GM08714 (cell line): Measurements from ENCODE around the gene SUPV3L1.
A peak's percentile ranks its signal among the peaks of the same experiment; 100 is the strongest.
"Not testable (repeated sequence)": the region's sequence is repeated elsewhere in the genome, so short reads cannot be mapped to it uniquely, and the experiment has no call there.

Experiments
- H3K4me3 ChIP-seq: fragments of 200-500 bp; sonication (Bioruptor generic); 2 replicates; pipeline ENCODE4 v1.5.1; 2014; ENCODE audit warnings: mild to moderate bottlenecking, low read length, inconsistent platforms
- ZNF274 ChIP-seq: IDR thresholded peaks from 2 replicates; pipeline ENCODE4 v1.6.1; 2012; ENCODE audit warnings: mild to moderate bottlenecking, low read depth, low read length

Gene SUPV3L1

GRCh38 chr10:69179743-69180524 is at the start of gene SUPV3L1:
Gene SUPV3L1, plus strand, starts transcription at chr10:69180234. Its CDS starts 58 bp downstream, at chr10:69180292.
- TF ChIP-seq ZNF274 = no peak
- peak within 1 kb of the TSS; percentile 90 for H3K4me3 ChIP-seq

DNA sequence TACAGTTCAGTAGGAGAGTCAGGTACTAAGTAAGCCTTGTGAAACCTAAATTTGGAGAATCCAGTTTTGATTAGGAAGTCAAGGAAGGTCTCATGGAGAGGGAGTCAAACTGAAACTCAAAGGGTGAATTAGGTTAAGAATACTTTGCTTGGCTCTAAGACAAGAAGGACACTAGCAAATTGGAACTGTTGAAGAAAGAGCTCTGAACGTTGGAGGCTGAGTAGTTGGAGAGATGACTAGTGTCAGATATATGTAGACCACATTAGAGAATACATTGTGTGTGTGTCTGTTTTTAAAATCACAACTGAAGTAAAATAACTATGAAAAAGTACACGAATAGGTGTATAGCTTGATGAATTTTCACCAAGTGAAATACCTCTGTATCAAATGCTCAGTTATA is 49.8 kb upstream of the SUPV3L1 start:
- no peak for TF ChIP-seq ZNF274
- H3K4me3 ChIP-seq = no peak overlapping the region

DNA sequence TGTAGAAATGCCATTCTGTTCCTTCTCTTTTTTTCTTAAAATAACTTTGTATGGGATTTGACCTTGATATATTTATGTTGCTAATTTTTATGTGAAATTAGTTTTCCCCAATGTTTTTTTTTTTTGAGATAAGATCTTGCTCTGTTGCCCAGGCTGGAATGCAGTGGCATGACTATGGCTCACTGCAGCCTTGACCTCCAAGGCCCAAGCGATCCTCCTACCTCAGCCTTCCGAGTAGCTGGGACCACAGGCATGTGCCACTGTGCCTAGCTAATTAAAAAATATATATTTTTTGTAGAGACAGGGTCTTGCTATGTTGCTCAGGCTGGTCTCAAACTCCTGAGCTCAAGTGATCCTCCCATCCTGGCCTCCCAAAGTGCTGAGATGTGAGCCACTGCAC is 40.1 kb upstream of the SUPV3L1 start:
- no peak overlapping the region for H3K4me3 ChIP-seq
- TF ChIP-seq ZNF274 = no peak

DNA sequence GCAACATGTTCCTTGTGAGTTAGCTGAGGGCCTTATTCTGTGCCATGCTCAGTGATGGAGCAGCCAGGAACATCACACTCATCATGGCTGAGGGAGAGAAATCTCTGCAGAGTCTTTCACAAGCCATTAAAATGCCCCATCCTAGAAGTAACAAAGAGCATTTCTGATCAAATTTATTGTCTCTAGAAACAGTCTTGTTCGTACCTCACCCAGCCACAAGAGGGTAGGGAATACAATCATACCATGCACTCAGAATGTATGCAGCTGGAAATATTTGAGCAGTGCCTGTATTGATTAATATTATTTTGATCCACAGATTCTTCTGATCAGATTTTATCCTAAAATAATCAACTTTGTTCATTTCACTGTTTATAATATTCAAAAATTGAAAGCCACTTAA is 38.7 kb upstream of the SUPV3L1 start:
- no peak overlapping the region for H3K4me3 ChIP-seq
- no peak for TF ChIP-seq ZNF274

DNA sequence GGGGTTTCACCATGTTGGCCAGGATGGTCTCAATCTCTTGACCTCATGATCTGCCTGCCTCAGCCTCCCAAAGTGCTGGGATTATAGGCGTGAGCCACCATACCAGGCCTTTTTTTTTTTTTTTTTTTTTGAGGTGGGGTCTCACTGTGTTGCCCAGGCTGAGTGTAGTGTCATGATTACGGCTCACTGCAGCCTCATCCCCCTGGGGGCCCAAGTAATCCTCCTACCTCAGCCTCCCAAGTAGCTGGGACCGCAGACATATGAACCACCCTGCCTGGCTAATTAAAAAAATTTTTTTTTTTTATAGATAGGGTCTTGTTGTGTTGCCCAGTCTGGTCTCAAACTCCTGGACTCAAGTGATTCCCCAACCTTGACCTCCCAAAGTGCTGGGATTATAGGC is 38.0 kb upstream of the SUPV3L1 start:
- not testable (repeated sequence) for H3K4me3 ChIP-seq

- H3K4me3 ChIP-seq = no peak overlapping the region
- no peak for TF ChIP-seq ZNF274
These were observed 37.1 kb upstream of the SUPV3L1 start for GRCh38 chr10:69142983-69143382.

DNA sequence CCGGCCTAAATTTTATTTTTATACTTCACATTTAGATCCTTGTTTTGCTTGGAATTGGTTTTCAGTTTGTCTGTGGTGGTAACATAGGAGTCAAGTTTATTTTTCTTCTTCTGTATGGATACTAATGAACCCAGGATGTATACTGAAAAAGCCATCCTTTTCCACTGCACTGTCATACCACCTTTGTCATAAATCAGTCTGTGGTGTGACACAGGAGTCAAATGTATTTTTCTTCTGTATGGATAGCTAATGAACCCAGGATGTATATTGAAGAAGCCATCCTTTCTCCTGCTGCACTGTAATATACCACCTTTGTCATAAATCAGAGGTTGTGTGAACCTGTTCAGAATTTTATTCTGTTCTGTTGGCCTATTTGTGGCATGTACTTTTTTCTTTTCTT is 34.7 kb upstream of the SUPV3L1 start:
- no peak for TF ChIP-seq ZNF274
- no peak overlapping the region for H3K4me3 ChIP-seq

DNA sequence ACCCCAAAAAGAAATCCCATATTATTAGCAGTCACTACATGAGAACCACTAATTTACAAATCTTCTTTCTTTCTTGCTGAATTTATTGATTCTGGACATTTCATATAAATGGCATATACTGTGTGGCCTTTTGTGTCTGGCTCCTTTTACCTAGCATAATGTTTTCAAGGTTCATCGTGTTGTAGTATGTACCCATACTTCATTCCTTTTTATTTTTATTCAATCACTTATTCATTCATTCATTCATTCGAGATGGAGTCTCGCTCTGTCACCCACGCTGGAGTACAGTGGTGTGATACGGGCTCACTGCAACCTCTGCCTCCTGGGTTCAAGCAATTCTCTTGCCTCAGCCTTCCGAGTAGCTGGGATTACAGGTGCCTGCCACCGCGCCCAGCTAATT is 34.2 kb upstream of the SUPV3L1 start:
- no peak overlapping the region for H3K4me3 ChIP-seq
- TF ChIP-seq ZNF274 = no peak

- TF ChIP-seq ZNF274 = no peak
- H3K4me3 ChIP-seq = no peak overlapping the region
These were observed 33.3 kb upstream of the SUPV3L1 start for GRCh38 chr10:69146759-69147158.

- TF ChIP-seq ZNF274 = no peak
- no peak overlapping the region for H3K4me3 ChIP-seq
These were observed 28.1 kb upstream of the SUPV3L1 start for GRCh38 chr10:69151984-69152383.

GRCh38 chr10:69153227-69153626 is 26.8 kb upstream of the SUPV3L1 start:
- H3K4me3 ChIP-seq = no peak overlapping the region
- TF ChIP-seq ZNF274 = no peak

DNA sequence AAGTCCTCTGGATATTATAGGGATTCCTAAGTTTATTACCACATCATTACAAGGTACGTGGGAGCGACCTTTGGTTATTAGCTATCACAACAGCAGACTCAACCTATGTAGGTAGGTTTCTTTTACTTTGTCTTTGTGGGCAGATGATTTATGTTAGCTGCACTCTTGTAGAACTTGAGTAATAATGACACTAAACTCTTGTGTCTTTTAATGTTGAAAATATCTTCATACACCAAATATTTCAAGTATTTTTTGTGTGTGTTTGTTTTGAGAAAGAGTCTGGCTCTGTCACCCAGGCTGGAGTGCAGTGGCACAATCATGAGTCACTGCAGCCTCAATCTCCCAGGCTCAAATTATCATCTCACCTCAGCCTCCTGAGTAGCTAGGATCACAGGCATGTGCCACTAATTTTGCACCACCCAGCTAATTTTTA is 19.2 kb upstream of the SUPV3L1 start:
- no peak overlapping the region for H3K4me3 ChIP-seq
- no peak for TF ChIP-seq ZNF274

GRCh38 chr10:69168493-69168892 is 11.5 kb upstream of the SUPV3L1 start:
- no peak overlapping the region for H3K4me3 ChIP-seq
- TF ChIP-seq ZNF274 = no peak

- TF ChIP-seq ZNF274 = no peak
- H3K4me3 ChIP-seq = no peak overlapping the region
These were observed 7.6 kb upstream of the SUPV3L1 start for GRCh38 chr10:69172241-69172982.

GRCh38 chr10:69175326-69175725 is 4.7 kb upstream of the SUPV3L1 start:
- H3K4me3 ChIP-seq = not testable (repeated sequence)
